Measurements from ENCODE around the gene OLAH.

OLAH gene

DNA sequence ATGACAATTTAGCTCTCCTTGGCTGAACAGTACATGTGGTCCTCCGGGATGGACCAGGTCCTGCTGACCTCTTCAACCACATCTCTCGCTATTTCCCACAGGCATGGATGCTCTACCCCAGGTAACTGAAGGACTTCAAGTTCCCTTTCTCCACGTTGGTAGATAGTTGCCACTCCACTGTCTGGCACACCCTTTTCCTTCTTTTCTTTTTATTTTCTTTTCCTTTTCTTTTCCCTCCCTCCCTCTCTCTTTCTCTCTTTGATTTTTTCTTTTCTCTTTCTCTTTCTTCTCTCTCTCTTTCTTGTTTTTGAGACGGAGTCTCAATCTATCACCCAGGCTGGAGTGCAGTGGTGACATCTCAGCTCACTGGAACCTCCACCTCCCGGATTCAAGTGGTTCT, 47.7 kb downstream of the OLAH start:
- H3K4me3 Mint-ChIP-seq = no peak overlapping the region
- DNase-seq (ENCODE audit: low spot score in 2 of 2) = no peak

DNA sequence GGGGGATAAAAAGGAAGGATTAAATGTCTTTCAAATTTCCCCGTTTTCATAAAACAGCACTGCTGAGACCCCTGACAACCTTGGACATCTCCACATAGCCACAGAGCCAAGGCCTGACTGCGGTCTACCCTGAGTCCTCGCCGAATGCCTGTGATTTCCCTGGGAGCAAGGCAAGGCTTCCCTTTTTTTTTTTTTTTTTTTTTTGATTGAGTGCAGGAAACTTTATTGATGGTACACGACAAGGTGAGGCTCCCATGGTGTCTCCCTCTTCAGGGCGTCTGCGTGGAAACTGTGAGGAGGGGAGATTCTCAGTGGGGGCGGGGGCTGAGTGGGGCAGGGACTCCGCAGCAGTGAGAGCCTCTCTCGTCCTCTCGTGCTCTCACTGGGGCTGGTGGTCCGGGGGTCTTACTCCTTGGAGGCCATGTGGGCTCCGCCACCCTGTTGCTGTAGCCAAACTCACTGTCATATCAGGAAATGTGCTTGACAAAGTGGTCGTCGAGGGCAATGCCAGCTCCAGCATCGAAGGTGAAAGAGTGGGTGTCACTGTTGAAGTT, 49.2 kb downstream of the OLAH start:
- no peak for ATAC-seq (ENCODE audit: low read depth)
- no peak overlapping the region for H3K4me3 Mint-ChIP-seq
- no peak for DNase-seq (ENCODE audit: low spot score in 2 of 2)
- no peak overlapping the region for H3K27ac Mint-ChIP-seq
- H3K9me3 Mint-ChIP-seq = no peaks in the 10 kb centered on the region
- no peaks in the 10 kb centered on the region for H3K36me3 Mint-ChIP-seq
- H3K4me1 Mint-ChIP-seq = peaks cover 13% of the 10 kb centered on the region
- peaks cover 4% of the 10 kb centered on the region for H3K27me3 Mint-ChIP-seq

More for the DNA sequence above, 47.7 kb downstream of the OLAH start:
- Mint-ChIP-seq H3K36me3 (no peaks in the 10 kb centered on the region), H3K9me3 (no peaks in the 10 kb centered on the region), H3K27ac (no peak overlapping the region), H3K4me1 (peaks cover 5% of the 10 kb centered on the region), H3K27me3 (peaks cover 4% of the 10 kb centered on the region)
- ATAC-seq (ENCODE audit: low read depth) = no peak

DNA sequence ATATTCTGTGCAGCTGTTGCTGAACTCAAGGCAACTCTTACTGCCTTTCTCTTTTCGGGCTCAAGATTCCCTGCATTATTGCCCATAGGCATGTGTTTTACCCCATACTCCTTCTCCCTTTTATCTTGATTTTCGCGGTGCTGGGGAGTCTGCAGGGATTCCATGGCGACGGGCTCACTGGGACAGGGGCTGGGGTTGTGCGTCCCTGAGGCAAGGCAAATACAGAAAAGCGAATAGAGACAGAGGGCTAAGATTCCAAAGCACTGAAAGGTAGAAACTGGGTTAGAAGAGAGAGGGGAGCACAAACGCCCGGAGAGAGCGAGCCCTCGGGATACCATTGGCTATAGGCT, 52.9 kb downstream of the OLAH start:
- peak; percentile 9 for ATAC-seq (ENCODE audit: low read depth)

DNA sequence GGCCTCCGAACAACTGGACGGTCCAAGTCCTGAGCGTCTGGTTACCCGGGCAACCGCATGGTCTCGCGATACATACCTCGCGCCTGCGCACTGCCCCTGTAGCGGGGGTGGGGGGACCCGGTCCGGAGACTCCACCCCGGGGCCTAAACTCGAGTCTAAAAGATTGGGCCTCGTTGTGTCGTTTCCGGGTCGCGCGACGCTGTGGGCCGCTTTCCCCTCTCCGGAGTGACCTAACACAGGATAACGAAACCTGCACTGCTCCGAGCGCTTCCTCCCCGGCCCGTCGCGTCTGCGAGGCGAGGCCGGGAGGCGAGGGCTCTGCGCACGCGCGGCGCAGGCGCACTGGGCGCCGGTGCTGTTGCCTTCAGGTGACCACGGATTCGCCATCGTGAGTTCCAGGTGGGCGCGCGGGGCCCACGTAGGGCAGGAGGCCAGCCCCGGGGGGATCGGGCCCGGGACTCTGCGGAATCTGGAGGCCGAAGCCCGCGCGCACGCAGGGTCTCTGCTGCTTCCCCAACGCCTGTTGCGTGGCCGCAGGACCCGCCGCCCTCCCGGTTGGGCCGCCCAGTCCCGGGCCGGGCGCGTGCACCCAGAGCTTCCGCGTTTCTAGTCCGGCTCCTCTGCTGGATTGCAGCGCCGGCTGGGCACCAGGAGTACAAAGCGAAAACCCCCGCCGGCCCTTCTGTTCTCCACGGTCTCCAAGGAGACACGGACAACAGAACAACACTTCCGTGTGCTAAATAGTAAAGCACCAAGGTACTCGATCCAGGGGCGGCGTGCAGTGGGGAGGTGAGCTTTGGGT, 53.5 kb downstream of the OLAH start, which contains the start of gene RPP38:
Gene RPP38 (plus strand): TSS at position 345 of the 802 bp plus-strand sequence. CDS start 5,960 bp downstream, outside the sequence.
- ATAC-seq (ENCODE audit: low read depth) = peak; percentile 73
- no peaks in the 10 kb centered on the region for H3K9me3 Mint-ChIP-seq

More for the DNA sequence above, 52.9 kb downstream of the OLAH start:
- Mint-ChIP-seq H3K27ac (peak overlapping the region; percentile 100), H3K4me1 (peaks cover 25% of the 10 kb centered on the region), H3K9me3 (no peaks in the 10 kb centered on the region), H3K27me3 (peaks cover 2% of the 10 kb centered on the region), H3K36me3 (no peaks in the 10 kb centered on the region), H3K4me3 (peak overlapping the region; percentile 92)
- no peak for DNase-seq (ENCODE audit: low spot score in 2 of 2)

DNA sequence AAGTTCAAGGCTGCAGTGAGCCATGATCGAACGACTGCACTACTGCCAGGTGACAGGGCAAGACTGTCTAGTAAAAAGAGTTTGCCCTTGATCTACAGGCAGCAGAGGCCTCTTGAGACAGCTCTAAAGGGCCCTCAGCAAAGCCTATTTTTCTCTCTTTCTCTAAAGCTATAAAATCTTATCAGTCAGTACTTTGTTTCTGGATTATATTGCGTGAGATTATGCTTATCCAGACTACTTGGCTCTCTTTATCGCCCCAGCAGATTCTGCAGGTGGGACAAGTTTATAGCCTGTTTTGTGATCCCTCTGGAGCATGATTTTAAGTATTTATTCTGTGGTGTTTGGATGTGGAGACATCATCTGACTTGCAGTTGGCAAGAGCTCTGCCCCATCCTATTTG, 56.1 kb downstream of the OLAH start:
- ATAC-seq (ENCODE audit: low read depth) (no peak), DNase-seq (ENCODE audit: low spot score in 2 of 2) (no peak)
- Mint-ChIP-seq H3K27me3 (no peaks in the 10 kb centered on the region), H3K4me3 (no peak overlapping the region), H3K4me1 (peaks cover 25% of the 10 kb centered on the region), H3K9me3 (no peaks in the 10 kb centered on the region), H3K36me3 (peaks cover 6% of the 10 kb centered on the region), H3K27ac (peak overlapping the region; percentile 36)

More for the DNA sequence above, 53.5 kb downstream of the OLAH start, which contains the start of gene RPP38:
- peaks cover 25% of the 10 kb centered on the region for H3K4me1 Mint-ChIP-seq
- H3K27ac Mint-ChIP-seq = peak within 1 kb of the TSS; percentile 100
- no peaks in the 10 kb centered on the region for H3K36me3 Mint-ChIP-seq
- DNase-seq (ENCODE audit: low spot score in 2 of 2) = peak; percentile 94 to 97
- peak within 1 kb of the TSS; percentile 92 for H3K4me3 Mint-ChIP-seq
- H3K27me3 Mint-ChIP-seq = no peaks in the 10 kb centered on the region

DNA sequence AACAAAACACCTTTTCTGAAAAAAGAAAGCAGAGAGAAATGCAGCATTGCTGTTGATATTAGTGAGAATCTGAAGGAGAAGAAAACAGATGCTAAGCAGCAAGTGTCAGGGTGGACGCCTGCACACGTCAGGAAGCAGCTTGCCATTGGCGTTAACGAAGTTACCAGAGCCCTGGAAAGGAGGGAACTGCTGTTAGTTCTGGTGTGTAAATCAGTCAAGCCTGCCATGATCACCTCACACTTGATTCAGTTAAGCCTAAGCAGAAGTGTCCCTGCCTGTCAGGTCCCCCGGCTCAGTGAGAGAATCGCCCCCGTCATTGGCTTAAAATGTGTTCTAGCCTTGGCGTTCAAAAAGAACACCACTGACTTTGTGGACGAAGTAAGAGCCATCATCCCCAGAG, 59.8 kb downstream of the OLAH start:
- H3K27ac Mint-ChIP-seq = no peak overlapping the region
- DNase-seq (ENCODE audit: low spot score in 2 of 2) (no peak), ATAC-seq (ENCODE audit: low read depth) (no peak)
- no peak overlapping the region for H3K4me3 Mint-ChIP-seq
- no peaks in the 10 kb centered on the region for H3K27me3 Mint-ChIP-seq
- H3K9me3 Mint-ChIP-seq = no peaks in the 10 kb centered on the region
- H3K36me3 Mint-ChIP-seq = peaks cover 7% of the 10 kb centered on the region
- peaks cover 16% of the 10 kb centered on the region for H3K4me1 Mint-ChIP-seq

DNA sequence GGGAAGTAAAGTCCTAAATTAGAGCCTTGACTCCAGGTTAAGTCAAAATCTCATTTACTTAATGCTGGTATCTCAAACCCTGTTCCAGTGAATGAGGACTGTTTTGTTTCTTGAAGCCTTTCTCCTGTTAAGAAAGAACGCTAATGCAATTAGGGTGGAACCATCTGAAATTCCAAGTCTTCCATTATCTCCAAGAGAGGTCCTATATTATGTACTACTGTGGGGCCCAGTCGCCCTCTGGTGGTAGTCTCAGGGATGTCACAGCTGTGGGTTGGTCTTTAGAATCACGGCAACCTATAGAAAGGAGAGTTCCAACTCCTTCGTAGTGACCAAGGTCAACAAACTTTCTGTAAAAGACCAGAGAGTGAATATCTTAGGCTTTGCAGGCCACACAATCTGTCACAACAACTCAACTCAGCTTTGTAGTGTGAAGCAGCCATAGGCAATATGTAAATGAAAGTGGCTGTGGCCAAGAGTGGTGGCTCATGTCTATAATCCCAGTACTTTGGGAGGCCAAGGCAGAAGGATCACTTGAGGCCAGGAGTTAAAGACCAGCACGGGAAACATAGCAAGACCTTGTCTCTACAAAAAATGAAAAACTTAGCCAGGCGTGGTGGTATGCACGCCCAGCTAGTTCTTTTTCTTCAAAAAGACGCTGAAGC, 62.7 kb downstream of the OLAH start:
- peak; percentile 97 for ATAC-seq (ENCODE audit: low read depth)
- Mint-ChIP-seq H3K27ac (peak overlapping the region; percentile 65), H3K4me3 (no peak overlapping the region), H3K36me3 (peaks cover 11% of the 10 kb centered on the region), H3K27me3 (no peaks in the 10 kb centered on the region), H3K9me3 (no peaks in the 10 kb centered on the region), H3K4me1 (peaks cover 4% of the 10 kb centered on the region)
- peak; percentile 63 to 66 for DNase-seq (ENCODE audit: low spot score in 2 of 2)

DNA sequence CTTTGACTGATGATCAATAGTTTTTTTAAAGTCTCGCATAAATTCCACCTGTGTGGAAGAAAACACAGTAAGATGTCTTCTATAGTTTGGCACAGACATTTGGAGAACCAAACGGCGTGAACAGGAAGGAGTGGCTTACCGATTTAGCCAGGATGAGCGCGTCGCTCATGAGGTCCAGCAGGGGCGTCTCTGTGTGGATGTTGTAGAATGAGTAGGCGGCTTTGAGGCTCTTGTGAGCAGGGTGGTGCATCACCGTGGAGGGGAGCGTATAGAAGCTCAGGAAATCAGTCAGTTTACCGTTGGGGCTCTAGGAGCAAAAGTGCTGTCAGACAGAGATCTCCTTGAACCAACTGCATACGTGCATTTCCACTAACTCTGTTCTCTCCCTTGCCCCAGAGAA, 68.9 kb downstream of the OLAH start:
- DNase-seq (ENCODE audit: low spot score in 2 of 2) (no peak), ATAC-seq (ENCODE audit: low read depth) (no peak)
- no peaks in the 10 kb centered on the region for H3K27me3 Mint-ChIP-seq
- no peak overlapping the region for H3K4me3 Mint-ChIP-seq
- peaks cover 13% of the 10 kb centered on the region for H3K36me3 Mint-ChIP-seq
- H3K27ac Mint-ChIP-seq = no peak overlapping the region
- H3K9me3 Mint-ChIP-seq = no peaks in the 10 kb centered on the region
- no peaks in the 10 kb centered on the region for H3K4me1 Mint-ChIP-seq

DNA sequence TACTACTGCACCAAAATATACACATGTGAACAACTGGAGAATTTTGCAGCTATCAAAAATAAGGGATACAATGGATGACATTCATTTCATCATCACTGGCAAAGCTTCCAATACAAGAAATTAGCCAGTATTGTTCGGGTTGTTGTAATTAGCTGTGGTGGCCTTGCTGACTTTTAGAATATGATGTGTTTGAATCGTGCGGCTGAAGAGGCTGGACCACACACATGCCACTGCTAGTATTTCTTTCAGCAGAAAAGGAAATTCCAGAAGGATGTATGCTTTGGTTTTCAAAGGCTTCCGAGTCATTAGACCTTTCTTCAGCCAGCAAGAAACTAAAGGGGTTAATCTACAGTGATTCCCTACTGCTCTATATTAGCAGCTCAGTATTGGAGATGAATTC, 70.0 kb downstream of the OLAH start:
- Mint-ChIP-seq H3K36me3 (peaks cover 13% of the 10 kb centered on the region), H3K4me1 (no peaks in the 10 kb centered on the region), H3K27ac (no peak overlapping the region), H3K27me3 (no peaks in the 10 kb centered on the region), H3K9me3 (no peaks in the 10 kb centered on the region), H3K4me3 (no peak overlapping the region)
- no peak for DNase-seq (ENCODE audit: low spot score in 2 of 2)
- no peak for ATAC-seq (ENCODE audit: low read depth)

DNA sequence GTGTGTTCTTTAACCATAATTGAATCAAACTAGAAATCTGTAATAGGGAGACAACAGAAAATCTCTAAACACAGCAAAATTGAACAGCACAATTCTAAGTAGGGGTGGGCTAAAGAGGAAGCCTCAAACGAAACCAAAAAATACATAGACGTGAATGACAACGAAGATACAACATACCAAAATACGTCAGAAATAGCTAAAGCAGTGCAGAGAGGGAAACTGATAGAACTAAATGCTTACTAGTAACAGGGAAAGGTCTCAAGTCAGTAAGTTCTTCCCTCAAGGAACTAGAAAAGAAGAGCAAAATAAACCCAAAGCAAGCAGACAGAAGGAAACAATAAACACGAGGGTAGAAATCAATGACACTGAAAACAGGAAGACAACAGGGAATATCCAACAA, 72.5 kb downstream of the OLAH start:
- DNase-seq (ENCODE audit: low spot score in 2 of 2) (no peak), ATAC-seq (ENCODE audit: low read depth) (no peak)
- no peaks in the 10 kb centered on the region for H3K4me1 Mint-ChIP-seq
- H3K4me3 Mint-ChIP-seq = no peak overlapping the region
- H3K36me3 Mint-ChIP-seq = peaks cover 14% of the 10 kb centered on the region
- H3K27ac Mint-ChIP-seq = no peak overlapping the region
- H3K9me3 Mint-ChIP-seq = no peaks in the 10 kb centered on the region
- H3K27me3 Mint-ChIP-seq = no peaks in the 10 kb centered on the region

DNA sequence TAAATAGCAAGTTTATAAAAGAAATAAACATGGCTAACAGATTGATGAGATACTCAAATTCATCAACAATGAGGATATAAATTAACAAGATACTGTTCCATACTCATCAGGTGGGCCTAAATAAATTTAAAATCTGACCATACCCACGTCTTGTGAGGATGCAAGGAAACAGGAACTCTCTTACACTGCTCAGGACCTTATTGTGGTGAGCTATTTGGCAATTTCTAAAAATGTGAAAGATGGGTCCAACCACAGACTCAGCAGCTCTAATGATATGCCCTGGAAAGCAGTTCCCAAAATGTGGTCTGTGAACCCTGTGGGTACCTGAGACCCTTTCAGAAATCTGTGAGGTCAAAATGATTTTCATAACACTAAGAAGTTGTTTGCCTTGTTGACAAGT, 74.9 kb downstream of the OLAH start:
- Mint-ChIP-seq H3K4me1 (no peaks in the 10 kb centered on the region), H3K27ac (no peak overlapping the region), H3K36me3 (peaks cover 9% of the 10 kb centered on the region), H3K27me3 (no peaks in the 10 kb centered on the region), H3K9me3 (no peaks in the 10 kb centered on the region), H3K4me3 (no peak overlapping the region)
- ATAC-seq (ENCODE audit: low read depth) (no peak), DNase-seq (ENCODE audit: low spot score in 2 of 2) (no peak)

DNA sequence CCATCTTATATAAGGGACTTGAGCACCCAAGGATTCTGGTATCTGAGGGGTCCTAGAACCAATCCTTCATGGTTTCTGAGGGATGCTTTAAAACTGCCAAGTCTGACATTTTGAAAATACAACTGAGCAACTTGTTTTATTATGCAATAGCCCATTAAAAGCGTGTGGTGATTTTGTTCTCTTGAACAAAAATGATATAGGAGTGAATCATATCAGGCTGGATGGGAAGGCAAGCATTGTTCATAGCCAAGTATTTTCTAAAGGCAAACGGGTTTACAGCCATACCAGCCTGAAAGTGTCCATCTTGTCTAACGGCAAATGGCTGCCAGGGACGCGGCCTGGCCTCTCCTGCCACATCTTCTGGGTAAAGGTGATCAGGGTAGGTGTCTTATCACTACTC, 76.8 kb downstream of the OLAH start:
- DNase-seq (ENCODE audit: low spot score in 2 of 2) (no peak), ATAC-seq (ENCODE audit: low read depth) (no peak)
- Mint-ChIP-seq H3K4me3 (no peak overlapping the region), H3K4me1 (no peaks in the 10 kb centered on the region), H3K9me3 (no peaks in the 10 kb centered on the region), H3K27me3 (no peaks in the 10 kb centered on the region), H3K36me3 (peaks cover 10% of the 10 kb centered on the region), H3K27ac (no peak overlapping the region)

DNA sequence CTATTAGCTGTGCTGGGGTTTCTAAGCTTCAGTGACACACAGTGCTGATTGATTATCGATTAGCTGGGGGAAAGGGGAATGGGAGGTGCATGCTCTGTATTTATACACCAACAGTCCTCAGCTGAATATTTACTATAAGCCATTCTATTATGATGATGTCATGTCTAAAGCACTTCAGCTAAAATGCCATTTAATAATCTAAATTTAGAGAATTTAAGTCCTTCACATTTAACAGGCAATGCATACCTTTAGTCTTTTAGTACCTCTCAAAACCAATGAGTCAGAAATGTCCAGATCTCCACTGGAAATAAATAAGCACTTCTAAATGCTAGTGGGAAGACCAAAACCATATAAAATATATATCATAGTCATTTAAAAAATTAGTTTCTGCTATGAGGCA, 78.0 kb downstream of the OLAH start:
- DNase-seq (ENCODE audit: low spot score in 2 of 2) = no peak
- Mint-ChIP-seq H3K9me3 (no peaks in the 10 kb centered on the region), H3K27me3 (no peaks in the 10 kb centered on the region), H3K27ac (no peak overlapping the region), H3K4me3 (no peak overlapping the region), H3K4me1 (no peaks in the 10 kb centered on the region), H3K36me3 (peaks cover 13% of the 10 kb centered on the region)
- ATAC-seq (ENCODE audit: low read depth) = no peak

DNA sequence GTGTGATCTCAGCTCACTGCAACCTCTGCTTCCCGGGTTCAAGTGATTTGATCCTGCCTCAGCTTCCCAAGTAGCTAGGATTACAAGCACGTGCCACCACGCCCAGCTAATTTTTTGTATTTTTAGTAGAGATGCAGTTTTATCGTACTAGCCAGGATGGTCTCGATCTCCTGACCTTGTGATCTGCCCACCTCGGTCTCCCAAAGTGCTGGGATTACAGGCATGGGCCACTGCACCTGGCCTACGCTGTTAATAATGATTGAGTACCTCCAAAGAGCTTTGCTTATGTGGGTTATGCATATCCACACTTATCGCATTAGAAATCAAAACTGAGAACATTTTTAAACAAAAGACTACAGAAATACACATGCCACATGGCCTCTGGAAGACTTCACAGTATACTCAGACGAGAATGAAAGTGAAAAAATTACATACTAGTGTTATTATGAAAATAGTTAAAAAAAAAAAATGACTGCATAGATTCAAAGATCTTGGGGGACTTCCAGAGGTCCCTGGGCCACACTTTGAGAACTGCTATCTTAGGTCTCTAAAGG, 78.8 kb downstream of the OLAH start:
- ATAC-seq (ENCODE audit: low read depth) (peak; percentile 27), DNase-seq (ENCODE audit: low spot score in 2 of 2) (no peak)
- no peaks in the 10 kb centered on the region for H3K27me3 Mint-ChIP-seq
- peaks cover 13% of the 10 kb centered on the region for H3K36me3 Mint-ChIP-seq
- no peaks in the 10 kb centered on the region for H3K9me3 Mint-ChIP-seq
- H3K4me1 Mint-ChIP-seq = no peaks in the 10 kb centered on the region
- no peak overlapping the region for H3K4me3 Mint-ChIP-seq
- no peak overlapping the region for H3K27ac Mint-ChIP-seq
